ENCODE results near the gene TWIST1. TPM values are rescaled to one million over a fixed set of nuclear protein-coding genes. Genes with fewer than 3 reads are reported as not detected.

The TWIST1 gene
- polyA plus RNA-seq, 1 experiment = 28.2 TPM

- no peaks in the 10 kb centered on the region for H3K27me3 ChIP-seq (ENCODE audit: control insufficient read depth, insufficient read depth, low read length)
- POLR2A ChIA-PET = no interaction called here
- no peak for DNase-seq (ENCODE audit: low read depth)
Observed at GRCh38 chr7:19128856-19129255, 11.4 kb upstream of the TWIST1 start.

DNA sequence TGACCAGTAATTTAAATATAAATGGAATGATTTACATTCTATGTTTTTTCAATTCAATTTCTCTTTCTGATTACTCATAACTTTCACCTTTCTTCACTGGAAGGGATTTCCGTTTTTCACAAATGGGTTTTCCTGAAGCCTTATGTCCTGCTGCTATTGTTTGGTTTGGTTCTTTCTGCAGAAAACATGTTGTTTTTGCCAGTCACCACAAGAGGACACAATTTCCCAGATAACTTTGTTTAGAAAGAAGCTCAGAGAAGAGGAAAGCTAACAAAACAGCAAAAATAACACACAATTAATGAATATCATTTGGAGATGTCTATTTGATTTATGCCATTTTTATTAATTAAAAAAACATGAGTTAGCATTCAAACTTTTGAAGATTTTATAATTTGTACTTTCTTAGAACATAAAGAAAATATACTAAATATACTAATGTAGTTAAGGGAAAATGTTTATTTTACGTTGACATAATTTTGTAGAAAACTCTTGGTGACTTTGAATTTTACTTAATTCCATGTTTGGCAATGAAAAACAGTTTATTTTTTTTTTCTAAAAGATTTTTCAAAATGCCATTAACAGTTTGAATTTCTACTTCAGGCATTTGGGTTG lies 4.6 kb upstream of the TWIST1 start:
- Histone ChIP-seq H3K27me3 (ENCODE audit: control insufficient read depth, insufficient read depth, low read length) (no peaks in the 10 kb centered on the region), H3K4me3 (ENCODE audit: low read depth, low read length) (no peak overlapping the region), H3K36me3 (ENCODE audit: control insufficient read depth, insufficient read depth, low read length) (no peaks in the 10 kb centered on the region)
- ChIA-PET CTCF (interaction anchor here (0.7 to 2.4 kb wide), 4 partner anchors 11 to 428 kb away, joined by 3 to 16 read pairs (median 4); no protein-coding TSS in a partner anchor), POLR2A (interaction anchor here (0.6 kb wide), 1 partner anchor 34 kb away, joined by 4 read pairs; no protein-coding TSS in a partner anchor)
- TF ChIP-seq CTCF (IDR thresholded peaks at IDR 0.05; ENCODE audit: insufficient read depth, low read depth, low read length) = peak; percentile 88
- no peak for DNase-seq (ENCODE audit: low read depth)

More at GRCh38 chr7:19128856-19129255, 11.4 kb upstream of the TWIST1 start:
- no peak for TF ChIP-seq CTCF (IDR thresholded peaks at IDR 0.05; ENCODE audit: insufficient read depth, low read depth, low read length)
- Histone ChIP-seq H3K4me3 (ENCODE audit: low read depth, low read length) (no peak overlapping the region), H3K36me3 (ENCODE audit: control insufficient read depth, insufficient read depth, low read length) (no peaks in the 10 kb centered on the region)
- CTCF ChIA-PET = no interaction called here

GRCh38 chr7:19119870-19120486 lies 2.5 kb upstream of the TWIST1 start:
- H3K36me3 ChIP-seq (ENCODE audit: control insufficient read depth, insufficient read depth, low read length) = no peaks in the 10 kb centered on the region; the same call in 1 of the 2 replicates
- no peaks in the 10 kb centered on the region for H3K27me3 ChIP-seq (ENCODE audit: control insufficient read depth, insufficient read depth, low read length)
- no peak overlapping the region; the same call in 1 of the 2 replicates for H3K4me3 ChIP-seq (ENCODE audit: low read depth, low read length)
- ChIA-PET POLR2A (interaction anchor here (0.6 kb wide), 1 partner anchor 270 kb away, joined by 4 read pairs; no protein-coding TSS in a partner anchor), CTCF (interaction anchor here (0.9 to 2.6 kb wide), 7 partner anchors 14 to 767 kb away, joined by 3 to 11 read pairs (median 5); no protein-coding TSS in a partner anchor)
- no peak for DNase-seq (ENCODE audit: low read depth)
- TF ChIP-seq CTCF (IDR thresholded peaks at IDR 0.05; ENCODE audit: insufficient read depth, low read depth, low read length) = no peak

GRCh38 chr7:19119372-19119771 lies 1.9 kb upstream of the TWIST1 start:
- POLR2A ChIA-PET = interaction anchor here (0.6 kb wide), 1 partner anchor 397 kb away, joined by 4 read pairs; no protein-coding TSS in a partner anchor
- CTCF ChIA-PET = interaction anchor here (0.6 to 2.6 kb wide), 9 partner anchors 13 to 1492 kb away, joined by 3 to 11 read pairs (median 5); no protein-coding TSS in a partner anchor
- DNase-seq (ENCODE audit: low read depth) = no peak

More at GRCh38 chr7:19119372-19119771, 1.9 kb upstream of the TWIST1 start:
- TF ChIP-seq CTCF (IDR thresholded peaks at IDR 0.05; ENCODE audit: insufficient read depth, low read depth, low read length) = no peak
- no peaks in the 10 kb centered on the region for H3K27me3 ChIP-seq (ENCODE audit: control insufficient read depth, insufficient read depth, low read length)
- H3K36me3 ChIP-seq (ENCODE audit: control insufficient read depth, insufficient read depth, low read length) = no peaks in the 10 kb centered on the region; the same call in 1 of the 2 replicates
- H3K4me3 ChIP-seq (ENCODE audit: low read depth, low read length) = peak overlapping the region; percentile 87
